Urinary bladder (tissue), 4 donors: ENCODE data around the gene TM4SF20. TPM values are rescaled to one million over a fixed set of nuclear protein-coding genes. Genes with fewer than 3 reads are reported as not detected.

Experiments used
- DNase-seq: peaks from one replicate; pipeline ENCODE4 v3.0.0-alpha.2; 2015; ENCODE audit errors: extremely low spot score
- H3K27ac ChIP-seq: one replicate; pipeline ENCODE4 v1.5.1; 2013; ENCODE audit warnings: low read depth, mild to moderate bottlenecking, moderate library complexity
- H3K36me3 ChIP-seq: one replicate; pipeline ENCODE4 v1.6.1; 2013; ENCODE audit warnings: mild to moderate bottlenecking, moderate library complexity; ENCODE audit not compliant: insufficient read depth
- H3K4me1 ChIP-seq: one replicate; pipeline ENCODE4 v1.6.1; 2013; ENCODE audit warnings: mild to moderate bottlenecking, moderate library complexity; ENCODE audit not compliant: insufficient read depth
- H3K4me3 ChIP-seq: one replicate; pipeline ENCODE4 v1.5.1; 2013; ENCODE audit warnings: low read depth, low read length
- WGBS: extraction: QIAGEN DNeasy Blood & Tissue Kit; methylation state at CpG from one replicate; pipeline ENCODE4 v1.1.7; 2013; 5-methylcytosine and 5-hydroxymethylcytosine counted together
- polyA plus RNA-seq: library from polyadenylated mRNA; stranded (reverse); fragments of 200-250 nt; gene quantifications from one replicate; pipeline ENCODE4 v1.2.3, GENCODE V29; 2013
- total RNA-seq: library from RNA; depleted of rRNA; stranded (reverse); fragments of >200 nt; gene quantifications from one replicate; pipeline ENCODE4 v1.2.3, GENCODE V29; 2014
- donor health status: healthy with polysubstance abuse.
- donor health status: healthy.

The TM4SF20 gene
- total and polyA plus RNA-seq, 2 donors = not detected

- no peak for DNase-seq
- Histone ChIP-seq H3K27ac (no peak overlapping the region), H3K36me3 (no peaks in the 10 kb centered on the region), H3K4me3 (no peak overlapping the region), H3K4me1 (no peaks in the 10 kb centered on the region)
- WGBS = 70% methylated on average over 16 of the region's 16 CpGs
Measured at GRCh38 chr2:227407591-227408151, 28.6 kb upstream of the TM4SF20 start.

GRCh38 chr2:227406177-227407031 is 27.3 kb upstream of the TM4SF20 start:
- Histone ChIP-seq H3K27ac (no peak overlapping the region), H3K4me3 (no peak overlapping the region), H3K36me3 (no peaks in the 10 kb centered on the region), H3K4me1 (no peaks in the 10 kb centered on the region)
- 4% methylated on average over 7 of the region's 7 CpGs for WGBS
- peak; percentile 92 for DNase-seq

GRCh38 chr2:227404585-227405271 is 25.6 kb upstream of the TM4SF20 start:
- WGBS = 88% methylated on average over 4 of the region's 4 CpGs
- H3K4me1 ChIP-seq = no peaks in the 10 kb centered on the region
- no peak for DNase-seq
- H3K4me3 ChIP-seq = no peak overlapping the region
- H3K36me3 ChIP-seq = no peaks in the 10 kb centered on the region
- no peak overlapping the region for H3K27ac ChIP-seq

- no peak for DNase-seq
- Histone ChIP-seq H3K4me1 (no peaks in the 10 kb centered on the region), H3K27ac (no peak overlapping the region), H3K36me3 (no peaks in the 10 kb centered on the region), H3K4me3 (no peak overlapping the region)
- 59% methylated on average over 4 of the region's 4 CpGs for WGBS
Measured at GRCh38 chr2:227402959-227403358, 23.9 kb upstream of the TM4SF20 start.

- H3K4me1 ChIP-seq = no peaks in the 10 kb centered on the region
- no peak overlapping the region for H3K4me3 ChIP-seq
- DNase-seq = no peak
- H3K27ac ChIP-seq = no peak overlapping the region
- H3K36me3 ChIP-seq = no peaks in the 10 kb centered on the region
Measured at GRCh38 chr2:227402321-227402720, 23.2 kb upstream of the TM4SF20 start.

GRCh38 chr2:227401550-227401949 is 22.4 kb upstream of the TM4SF20 start:
- no peak overlapping the region for H3K27ac ChIP-seq
- 28% methylated on average over 2 of the region's 2 CpGs for WGBS
- no peak overlapping the region for H3K4me3 ChIP-seq
- DNase-seq = no peak
- H3K4me1 ChIP-seq = no peaks in the 10 kb centered on the region
- no peaks in the 10 kb centered on the region for H3K36me3 ChIP-seq

GRCh38 chr2:227398684-227399670 is 19.9 kb upstream of the TM4SF20 start:
- no peak for DNase-seq
- 62% methylated on average over 4 of the region's 4 CpGs for WGBS
- H3K27ac ChIP-seq = no peak overlapping the region
- H3K36me3 ChIP-seq = no peaks in the 10 kb centered on the region
- H3K4me1 ChIP-seq = no peaks in the 10 kb centered on the region
- H3K4me3 ChIP-seq = no peak overlapping the region

GRCh38 chr2:227397562-227397961 is 18.5 kb upstream of the TM4SF20 start:
- 77% methylated on average over 4 of the region's 4 CpGs for WGBS
- H3K4me1 ChIP-seq = no peaks in the 10 kb centered on the region
- H3K36me3 ChIP-seq = no peaks in the 10 kb centered on the region
- DNase-seq = no peak
- no peak overlapping the region for H3K4me3 ChIP-seq
- no peak overlapping the region for H3K27ac ChIP-seq

- H3K27ac ChIP-seq = no peak overlapping the region
- H3K36me3 ChIP-seq = no peaks in the 10 kb centered on the region
- no peak overlapping the region for H3K4me3 ChIP-seq
- no peak for DNase-seq
- H3K4me1 ChIP-seq = no peaks in the 10 kb centered on the region
- 82% methylated on average over 1 of the region's 1 CpG for WGBS
Measured at GRCh38 chr2:227395556-227395955, 16.4 kb upstream of the TM4SF20 start.

- Histone ChIP-seq H3K27ac (no peak overlapping the region), H3K36me3 (no peaks in the 10 kb centered on the region), H3K4me1 (no peaks in the 10 kb centered on the region), H3K4me3 (no peak overlapping the region)
- DNase-seq = no peak
- 92% methylated on average over 2 of the region's 2 CpGs for WGBS
Measured at GRCh38 chr2:227394401-227394800, 15.3 kb upstream of the TM4SF20 start.

- Histone ChIP-seq H3K4me3 (no peak overlapping the region), H3K36me3 (no peaks in the 10 kb centered on the region), H3K4me1 (no peaks in the 10 kb centered on the region), H3K27ac (no peak overlapping the region)
- WGBS = 81% methylated on average over 17 of the region's 17 CpGs
- no peak for DNase-seq
Measured at GRCh38 chr2:227390468-227391256, 11.6 kb upstream of the TM4SF20 start.

- DNase-seq = no peak
- Histone ChIP-seq H3K4me1 (no peaks in the 10 kb centered on the region), H3K27ac (no peak overlapping the region), H3K36me3 (no peaks in the 10 kb centered on the region), H3K4me3 (no peak overlapping the region)
- 96% methylated on average over 7 of the region's 7 CpGs for WGBS
Measured at GRCh38 chr2:227389661-227390060, 10.6 kb upstream of the TM4SF20 start.
